Measurements from ENCODE around the gene CHMP3. TPM values are rescaled to one million over a fixed set of nuclear protein-coding genes. Genes with fewer than 3 reads are reported as not detected.
"Not testable (repeated sequence)": the region's sequence is repeated elsewhere in the genome, so short reads cannot be mapped to it uniquely, and the experiment has no call there.

CHMP3 gene
- total RNA-seq, 1 donor from 2014 or later: 50.1 TPM

DNA sequence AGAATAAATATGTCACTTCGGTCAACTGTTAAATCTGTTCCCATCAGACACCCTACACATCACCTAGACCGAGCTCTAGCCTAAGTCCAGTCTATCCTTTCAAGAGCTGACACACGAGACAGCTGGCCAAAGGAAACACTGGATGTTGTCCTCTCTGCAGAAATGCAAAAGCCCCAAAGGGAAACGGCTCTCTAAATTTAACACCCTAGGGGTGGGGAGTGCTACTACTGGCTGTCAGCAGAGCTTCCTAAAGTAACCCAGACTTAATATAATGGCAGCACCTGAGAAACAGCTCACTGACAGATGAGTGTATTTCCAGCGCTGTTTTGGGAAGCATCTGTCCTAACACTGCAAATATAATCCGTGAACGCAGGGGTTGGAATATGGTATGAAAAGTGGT is 55.6 kb downstream of the CHMP3 start:
- no peak for DNase-seq

DNA sequence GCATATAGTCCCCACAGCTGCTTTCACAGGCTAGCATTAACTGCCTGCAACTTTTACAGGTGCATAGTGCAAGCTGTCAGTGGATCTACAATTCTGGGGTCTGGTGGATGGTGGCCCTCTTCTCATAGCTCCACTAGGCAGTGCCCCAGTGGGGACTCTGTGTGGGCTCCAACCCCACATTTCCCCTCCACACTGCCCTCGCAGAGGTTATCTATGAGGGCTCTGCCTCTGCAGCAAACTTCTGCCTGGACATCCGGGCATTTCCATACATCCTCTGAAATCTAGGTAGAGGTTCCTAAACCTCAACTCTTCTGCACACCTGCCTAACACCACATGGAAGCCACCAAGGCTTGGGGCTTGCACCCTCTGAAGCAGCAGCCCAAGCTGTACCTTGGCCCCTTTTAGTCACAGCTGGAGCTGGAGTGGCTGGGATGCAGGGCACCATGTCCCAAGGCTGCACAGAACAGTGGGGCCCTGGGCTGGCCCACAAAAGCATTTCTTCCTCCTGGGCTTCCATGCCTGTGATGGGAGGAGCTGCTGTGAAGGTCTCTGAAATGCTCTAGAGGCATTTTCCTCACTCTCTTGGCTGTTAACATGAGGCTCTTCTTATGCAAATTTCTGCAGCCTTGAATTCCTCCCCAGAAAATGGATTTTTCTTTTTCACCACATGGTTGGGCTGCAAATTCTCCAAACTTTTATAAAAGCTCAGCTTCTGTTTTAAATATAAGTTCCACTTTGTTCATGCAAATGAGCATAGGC is 62.7 kb downstream of the CHMP3 start:
- DNase-seq: no peak

DNA sequence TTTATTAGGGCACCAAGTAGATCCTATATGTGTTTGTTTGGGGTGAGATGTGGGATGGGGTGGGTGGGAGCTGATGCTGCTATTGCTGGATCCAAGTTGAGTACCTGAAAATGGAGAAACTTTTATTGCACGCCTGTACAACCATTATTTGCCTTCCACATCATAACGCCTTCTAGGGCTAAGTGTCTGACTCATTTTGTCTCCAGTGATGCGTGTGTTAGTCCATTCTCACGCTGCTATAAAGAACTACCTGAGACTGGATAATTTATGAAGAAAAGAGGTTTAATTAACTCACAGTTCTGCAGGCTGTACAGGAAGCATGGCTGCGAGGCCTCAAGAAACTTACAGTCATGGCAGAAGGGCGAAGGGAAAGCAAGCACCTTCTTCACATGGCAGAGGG is 63.9 kb downstream of the CHMP3 start:
- DNase-seq: no peak

DNA sequence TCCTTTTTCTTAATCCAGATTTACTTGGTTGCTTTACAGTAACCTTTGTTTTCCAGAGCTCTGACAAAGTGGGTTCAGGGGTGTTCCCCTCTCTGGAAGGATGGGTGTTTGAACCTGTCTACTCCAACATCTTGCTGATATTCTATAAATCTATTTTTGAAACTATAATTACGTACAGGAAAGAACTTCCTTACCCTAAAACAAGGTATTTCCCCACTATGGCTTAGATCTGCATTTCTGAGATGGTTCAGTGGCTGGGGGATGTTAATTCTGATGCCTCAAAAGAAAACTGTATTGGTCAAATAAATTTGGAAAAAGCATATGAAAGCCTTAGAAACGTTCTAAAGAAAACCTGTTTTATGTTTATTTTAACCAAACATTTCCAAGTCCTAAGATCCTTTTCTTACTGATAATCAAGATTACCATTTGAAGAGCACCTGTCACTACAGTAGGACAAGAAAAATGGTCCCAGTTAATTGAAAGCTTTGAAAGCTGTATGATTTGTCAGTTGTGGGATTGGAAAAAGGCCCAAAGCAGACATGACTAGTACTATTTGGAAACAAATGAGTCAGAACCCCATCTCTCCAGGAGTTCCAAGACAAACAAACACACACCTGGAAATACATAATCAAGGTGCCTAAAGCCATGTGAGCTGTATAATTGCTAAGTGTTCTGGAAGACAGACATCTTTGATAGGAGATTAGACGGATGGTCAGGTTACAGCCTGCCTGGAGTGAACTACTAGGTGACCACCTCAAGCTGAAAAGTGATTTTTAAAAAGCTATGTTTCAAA is 64.6 kb downstream of the CHMP3 start:
- no peak for DNase-seq

DNA sequence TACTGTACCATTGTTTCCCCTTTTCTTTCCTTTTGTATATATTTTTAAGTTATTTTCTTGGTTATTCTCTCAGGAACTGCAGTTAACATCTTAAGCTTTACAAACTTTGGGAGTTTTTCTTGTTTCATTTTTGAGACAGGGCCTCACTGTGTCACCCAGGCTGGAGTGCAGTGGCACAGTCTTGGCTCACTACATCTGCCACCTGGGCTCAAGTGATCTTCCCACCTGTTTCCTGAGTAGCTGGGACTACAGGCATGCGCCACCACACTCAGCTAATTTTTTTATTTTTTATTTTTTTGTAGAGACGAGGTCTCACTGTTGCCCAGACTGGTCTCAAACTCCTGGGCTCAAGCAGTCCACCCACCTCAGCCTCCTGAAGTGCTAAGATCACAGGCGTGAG is 66.9 kb downstream of the CHMP3 start:
- DNase-seq: not testable (repeated sequence)

DNA sequence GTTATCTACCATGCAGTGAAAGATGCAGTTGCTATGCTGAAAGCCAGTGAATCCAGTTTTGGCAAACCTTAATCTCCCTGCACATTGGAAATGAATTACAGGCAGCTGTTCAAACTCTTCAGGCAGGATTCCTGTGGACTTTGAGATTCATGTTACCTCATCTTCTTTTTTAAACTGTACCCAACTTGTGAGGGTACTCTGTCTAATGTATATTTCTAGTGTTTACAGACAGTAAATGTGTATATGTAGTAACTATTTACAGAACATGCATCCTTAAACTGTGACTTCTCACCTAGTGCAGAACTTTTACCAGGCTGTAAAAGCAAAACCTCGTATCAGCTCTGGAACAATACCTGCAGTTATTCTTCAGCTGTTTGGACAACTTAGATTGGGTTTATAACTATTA is 71.2 kb downstream of the CHMP3 start:
- no peak for DNase-seq

DNA sequence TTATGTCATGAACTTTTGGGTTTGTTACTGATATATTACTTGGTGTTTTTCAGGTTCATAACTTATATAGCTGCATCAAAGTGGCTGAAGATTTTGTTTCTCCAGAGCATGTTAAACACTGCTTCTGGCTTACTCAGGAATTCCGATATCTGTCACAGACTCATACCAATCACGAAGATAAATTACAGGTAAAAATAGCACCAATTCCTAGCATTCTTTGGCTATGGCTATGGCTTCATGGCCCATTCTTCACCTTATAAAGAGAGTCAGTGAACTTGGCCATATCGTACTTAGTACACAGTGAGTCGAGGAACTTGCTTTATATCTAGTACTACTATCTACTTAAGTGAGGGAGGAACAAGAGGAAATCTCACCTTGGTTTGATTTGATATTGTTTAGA is 72.2 kb downstream of the CHMP3 start:
- DNase-seq: no peak

DNA sequence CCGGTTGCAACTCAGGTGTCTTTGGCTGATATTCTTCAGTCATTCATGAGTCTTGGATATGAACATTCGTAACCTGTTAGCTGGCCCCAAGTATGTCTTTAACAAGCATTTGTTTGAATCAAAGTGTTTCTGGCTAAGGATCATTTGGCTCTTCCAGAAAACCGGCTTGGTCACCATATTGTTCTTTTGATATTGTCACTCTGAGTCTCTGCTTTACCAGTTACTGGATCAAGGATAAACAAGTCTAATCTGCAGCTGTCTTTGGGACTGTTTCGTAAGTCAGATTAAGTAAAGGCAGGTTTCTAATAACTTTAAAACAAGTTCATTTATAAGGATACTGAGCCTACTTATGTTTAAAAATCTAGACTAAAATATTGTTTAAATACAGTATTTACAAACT is 73.0 kb downstream of the CHMP3 start:
- DNase-seq: no peak

DNA sequence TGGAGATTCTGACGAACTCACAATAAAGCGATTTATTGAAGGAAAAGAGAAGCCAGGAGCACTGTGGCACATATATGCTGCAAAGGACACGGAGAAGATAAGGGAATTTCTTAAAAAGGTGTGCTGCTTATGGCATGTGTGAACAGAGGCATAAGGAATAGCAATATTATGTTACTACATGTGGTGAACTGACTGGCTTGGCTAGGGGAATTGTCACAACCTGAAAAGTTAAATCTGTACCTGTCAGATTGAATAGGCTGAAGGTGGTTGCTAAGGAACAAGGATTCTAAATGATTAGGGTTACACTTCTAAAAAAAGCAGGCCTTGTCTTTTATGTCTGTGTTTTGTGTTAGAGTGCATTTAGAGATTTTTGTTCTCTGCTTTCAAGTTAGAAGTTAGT is 73.7 kb downstream of the CHMP3 start:
- DNase-seq: no peak

DNA sequence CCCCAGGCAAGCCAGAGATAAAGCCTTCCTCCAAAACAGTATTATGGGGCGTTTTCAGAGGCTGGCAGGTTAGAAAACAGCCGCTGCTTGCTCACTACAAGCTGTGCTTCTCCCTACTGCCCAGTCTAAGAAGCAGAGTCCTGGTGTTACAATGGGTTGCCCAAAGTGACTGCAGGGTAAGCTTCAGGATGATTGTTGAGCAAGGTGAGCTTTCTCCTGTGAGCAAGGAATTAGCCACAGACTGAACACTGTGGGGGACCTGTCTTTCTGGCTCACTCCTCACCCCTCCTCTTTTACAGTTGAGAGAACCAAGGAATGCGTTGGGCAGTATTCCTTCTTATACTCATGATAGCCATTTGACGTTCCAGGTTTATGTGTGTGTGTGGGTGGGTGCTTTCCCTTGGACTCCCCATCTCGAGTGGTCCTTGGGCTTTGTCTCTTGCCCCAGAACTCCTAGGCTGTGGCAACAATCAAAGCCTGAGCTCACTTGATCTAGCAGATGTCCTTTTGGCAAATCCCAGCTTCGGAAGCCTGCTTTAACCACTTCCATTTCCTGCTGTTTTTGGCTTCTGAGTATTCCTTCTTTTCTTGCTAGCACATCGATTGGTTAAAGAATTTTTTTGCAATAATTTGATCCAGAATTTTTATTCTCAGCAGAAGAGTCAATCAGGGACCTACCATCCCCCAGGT is 74.5 kb downstream of the CHMP3 start:
- DNase-seq: no peak

DNA sequence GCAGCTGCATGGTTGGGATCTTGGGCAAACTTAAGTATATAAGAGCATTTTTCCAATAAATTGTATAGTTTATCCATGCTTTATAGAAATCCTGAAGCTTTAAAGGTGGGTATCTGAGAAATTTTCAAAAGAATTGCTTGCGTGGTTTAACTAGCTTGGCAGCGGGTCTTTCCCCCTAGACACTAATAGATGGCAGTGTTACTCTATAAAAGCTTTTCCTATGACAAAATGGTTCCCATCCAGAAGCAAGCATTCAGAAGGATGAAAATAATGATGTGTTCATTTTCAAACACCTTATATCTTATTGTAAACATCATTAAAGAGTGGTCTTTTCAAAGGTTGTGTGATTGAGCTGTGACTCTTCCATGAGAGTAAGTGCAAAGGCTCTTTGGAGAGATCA is 76.2 kb downstream of the CHMP3 start:
- DNase-seq: no peak

DNA sequence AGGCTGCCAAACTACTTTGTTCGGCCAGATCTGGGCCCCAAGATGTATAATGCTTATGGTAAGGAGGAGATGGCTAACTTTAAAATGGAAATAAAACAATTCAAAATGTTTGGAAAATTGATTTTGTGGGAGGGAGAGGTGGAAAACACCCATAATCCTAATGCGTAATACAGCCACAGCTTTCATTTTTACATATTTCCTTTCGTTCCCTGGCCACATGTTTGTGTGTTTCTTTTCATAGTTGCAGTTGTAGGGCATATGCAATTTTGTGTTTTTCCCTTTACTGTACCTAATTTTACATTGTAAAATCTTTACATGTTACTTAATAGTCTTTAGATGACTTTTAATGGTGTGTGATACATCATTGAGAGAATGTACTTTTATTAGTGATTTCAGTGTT is 77.4 kb downstream of the CHMP3 start:
- no peak for DNase-seq

DNA sequence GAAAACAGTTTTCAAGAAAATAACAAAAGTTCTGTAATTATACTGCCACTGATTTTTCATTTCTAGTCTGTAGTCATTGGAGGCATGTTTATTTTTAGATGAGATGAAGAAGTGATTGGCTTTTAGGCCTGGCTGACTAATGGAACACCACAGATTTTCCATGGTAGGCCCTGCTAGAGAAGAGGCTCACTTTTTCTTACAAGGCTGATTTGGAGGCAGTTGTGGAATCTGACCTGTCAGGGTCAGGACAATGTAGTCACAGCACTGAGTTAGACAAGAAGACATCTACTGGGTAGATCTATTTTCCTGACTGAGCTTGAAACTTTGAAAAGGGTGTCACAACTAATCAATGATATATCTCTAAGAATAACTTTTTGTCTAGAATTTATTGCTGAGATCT is 78.1 kb downstream of the CHMP3 start:
- no peak for DNase-seq

DNA sequence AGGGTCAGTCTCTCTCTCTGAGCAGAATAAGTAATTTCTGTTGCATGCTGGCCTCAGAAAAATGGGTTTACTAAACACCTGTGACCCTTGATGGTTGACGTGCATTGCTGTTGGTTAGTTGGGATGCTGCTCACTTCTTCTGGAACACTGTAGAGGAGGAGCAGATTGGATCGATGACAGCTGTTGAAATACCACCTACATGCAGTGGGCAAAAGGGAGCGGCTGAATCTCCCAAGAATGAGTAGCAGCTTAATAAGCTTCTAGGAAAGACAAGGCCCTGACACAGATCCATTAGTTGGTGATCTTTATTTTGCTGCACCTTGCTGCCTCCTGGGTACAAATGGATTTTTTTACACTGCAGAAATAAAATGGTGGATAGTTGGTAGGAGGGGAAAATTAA is 78.9 kb downstream of the CHMP3 start:
- no peak for DNase-seq

DNA sequence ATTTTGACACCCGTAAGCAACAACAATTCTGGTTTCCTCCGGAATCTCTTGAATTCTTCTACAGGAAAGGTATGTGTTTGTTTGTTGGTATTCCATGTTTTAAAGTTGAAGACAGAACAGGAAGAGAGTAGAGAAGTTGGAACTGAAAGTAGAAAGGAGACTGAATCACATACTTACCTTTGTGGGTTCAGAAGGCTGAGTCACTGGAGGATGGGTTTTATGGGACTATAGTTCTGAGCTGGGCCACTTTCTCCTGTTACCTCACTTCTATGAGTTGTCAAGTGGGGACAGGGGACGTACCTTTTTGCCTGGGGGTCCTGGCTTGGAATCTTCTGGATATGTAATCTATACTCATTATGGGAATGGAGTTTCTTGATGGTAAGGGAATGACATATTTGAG is 81.2 kb downstream of the CHMP3 start:
- no peak for DNase-seq

DNA sequence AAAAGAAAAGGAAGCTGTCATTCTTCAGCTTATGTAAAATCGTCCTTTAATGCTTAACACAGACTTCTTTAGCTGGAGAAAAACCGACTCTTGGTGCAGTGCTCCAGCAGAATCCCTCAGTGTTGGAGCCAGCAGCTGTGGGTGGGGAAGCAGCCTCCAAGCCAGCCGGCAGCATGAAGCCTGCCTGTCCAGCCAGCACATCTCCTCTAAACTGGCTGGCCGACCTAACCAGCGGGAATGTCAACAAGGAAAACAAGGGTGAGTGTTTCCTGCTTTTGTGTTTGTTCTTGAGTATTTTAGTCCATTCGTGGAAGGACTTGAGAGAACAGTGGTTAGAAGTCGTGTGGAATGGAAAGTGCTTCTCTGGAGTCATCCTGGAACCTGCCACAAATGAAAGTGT is 83.1 kb downstream of the CHMP3 start:
- DNase-seq: peak; percentile 44

DNA sequence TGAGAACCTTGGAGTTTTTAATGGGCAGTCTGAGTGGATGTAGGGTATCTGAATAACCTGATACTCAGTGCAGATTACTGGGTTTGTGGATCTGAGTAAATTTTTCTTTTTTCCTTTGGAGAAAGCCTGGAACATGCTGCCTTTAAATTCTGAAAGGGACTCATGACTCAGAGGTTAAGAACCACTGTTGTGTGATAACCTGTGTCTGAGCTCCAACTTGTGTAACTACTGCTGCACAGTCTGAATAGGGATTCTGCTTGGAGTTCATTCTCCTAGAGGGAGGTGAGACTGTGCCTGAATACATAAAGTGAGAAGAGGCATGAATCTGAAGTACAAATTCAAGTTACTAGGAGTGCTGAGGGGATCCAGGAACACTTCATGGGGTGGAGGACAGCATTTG is 85.9 kb downstream of the CHMP3 start:
- DNase-seq: no peak

DNA sequence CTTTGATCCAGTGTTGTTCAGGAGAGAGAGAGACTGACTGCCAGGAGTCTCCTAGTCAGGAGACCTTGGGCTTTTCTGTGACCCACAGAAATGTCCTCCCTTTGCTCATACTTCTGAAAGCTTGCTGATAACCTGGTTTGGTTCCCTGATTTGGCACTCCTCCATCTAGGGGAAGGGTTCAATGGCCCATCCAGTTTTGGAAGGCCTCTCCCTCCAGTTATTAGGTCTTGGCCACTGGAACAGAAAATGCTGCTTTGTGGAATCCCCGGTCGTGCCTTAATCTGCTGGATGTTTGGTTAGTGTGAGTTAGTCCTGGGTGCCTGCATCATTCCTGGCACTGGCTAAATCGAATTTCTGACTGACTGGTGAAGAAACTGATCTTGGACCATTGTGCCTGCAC is 86.3 kb downstream of the CHMP3 start:
- no peak for DNase-seq

DNA sequence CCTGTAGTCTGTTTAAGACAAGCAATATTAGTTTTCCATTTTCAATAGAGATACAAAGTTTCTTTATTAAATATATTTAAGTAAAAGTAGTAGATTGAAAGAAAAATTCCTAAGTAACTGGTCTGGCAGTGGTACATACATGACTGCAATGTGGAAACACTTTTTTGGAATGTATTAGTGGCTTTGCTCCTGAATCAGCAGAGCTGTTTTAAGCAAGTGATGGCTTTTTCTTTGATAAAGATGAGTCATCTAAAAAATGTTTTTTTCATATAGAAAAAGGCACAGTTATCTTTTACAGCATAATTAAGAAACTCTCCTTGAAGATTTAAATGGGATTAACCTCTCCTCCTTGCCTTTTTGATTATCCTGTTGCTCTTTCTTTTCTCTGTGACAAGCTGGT is 87.2 kb downstream of the CHMP3 start:
- no peak for DNase-seq

DNA sequence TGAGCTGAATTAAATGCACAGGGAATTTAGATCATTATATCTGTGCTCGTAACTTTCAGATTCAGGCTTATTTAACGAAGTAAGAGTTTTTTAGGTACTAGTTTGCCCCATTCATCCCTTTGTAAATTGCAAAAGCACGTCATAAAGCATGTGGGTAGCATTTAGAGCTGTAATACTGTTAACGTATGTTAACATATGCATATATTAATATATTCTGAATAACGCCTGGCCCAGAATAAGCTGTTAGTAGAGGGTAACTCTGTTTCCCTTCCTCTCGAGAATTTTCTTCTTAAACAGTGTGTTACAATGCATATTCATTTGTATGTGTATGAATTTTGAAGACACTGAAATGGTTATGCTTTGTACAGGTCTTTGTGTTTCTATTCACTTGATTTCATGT is 91.6 kb downstream of the CHMP3 start:
- no peak for DNase-seq

DNA sequence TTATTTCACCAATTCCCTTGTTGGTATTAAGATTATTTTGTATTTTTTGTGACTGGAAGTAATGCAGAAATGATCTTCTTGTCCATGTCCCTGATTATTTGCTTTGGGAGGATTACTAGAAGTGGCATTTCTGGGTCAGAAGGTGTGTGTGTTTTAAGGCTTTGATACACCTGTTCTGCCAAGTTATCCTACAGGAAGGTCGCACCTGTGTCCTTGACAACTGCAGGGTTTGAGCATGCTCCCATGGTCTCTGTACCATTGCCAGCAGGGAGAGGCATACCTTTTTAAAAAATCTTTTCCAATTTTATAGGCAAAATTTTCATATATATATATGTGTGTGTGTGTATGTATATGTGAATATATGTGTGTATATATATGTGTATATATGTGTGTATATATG is 92.4 kb downstream of the CHMP3 start:
- no peak for DNase-seq

DNA sequence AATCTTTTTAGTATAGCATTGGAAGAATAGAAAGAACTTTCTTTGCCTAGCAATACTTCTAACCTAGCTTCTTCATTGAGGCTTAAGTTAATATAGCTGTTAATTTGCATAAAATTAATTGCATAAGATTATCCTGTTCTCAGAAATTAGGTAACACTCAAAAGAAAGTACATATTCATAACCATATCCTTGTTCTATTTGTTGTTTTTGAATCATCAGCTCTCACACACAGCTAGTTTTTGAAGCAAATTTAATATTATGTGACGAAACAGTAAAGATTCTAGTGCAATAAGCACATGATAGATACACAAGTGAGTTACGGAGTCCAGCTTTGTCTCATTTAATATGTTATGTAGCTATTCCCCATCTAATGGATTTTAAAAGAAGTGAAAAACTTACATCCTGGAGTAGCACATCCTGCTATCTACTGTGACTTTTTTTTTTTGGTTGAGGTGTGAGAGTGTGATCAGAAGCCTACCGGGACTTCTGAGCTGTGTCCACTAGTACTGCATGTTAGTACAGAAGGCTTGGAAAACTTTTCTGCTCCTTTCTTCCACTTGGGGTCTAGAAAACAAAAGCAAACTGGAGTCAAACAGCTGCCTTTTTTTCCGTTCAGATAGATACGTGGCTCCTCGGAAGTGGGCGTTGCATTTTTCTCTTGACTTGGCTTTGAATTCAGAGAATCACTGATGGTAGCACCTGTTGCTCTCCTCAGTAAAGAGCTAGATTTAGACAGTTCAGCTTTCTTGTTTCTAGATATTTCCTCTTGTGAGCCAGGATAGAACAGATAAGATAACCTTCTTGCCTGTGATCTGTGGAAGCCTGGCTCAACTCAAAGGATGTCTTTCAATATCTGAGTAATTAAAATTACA is 94.8 kb downstream of the CHMP3 start:
- DNase-seq: no peak

DNA sequence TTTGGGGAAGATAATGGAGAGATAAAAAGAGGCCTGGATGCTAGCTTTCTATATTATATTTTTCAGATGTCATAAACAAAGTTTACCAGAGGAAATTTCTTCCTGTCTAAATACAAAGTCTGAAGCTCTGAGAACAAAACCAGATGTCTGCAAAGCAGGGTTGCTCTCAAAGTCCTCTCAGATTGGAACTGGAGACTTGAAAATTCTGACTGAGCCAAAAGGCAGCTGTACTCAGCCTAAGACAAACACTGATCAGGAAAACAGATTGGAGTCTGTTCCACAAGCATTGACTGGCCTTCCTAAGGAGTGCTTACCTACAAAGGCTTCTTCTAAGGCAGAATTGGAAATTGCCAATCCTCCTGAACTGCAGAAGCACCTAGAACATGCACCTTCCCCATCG is 96.9 kb downstream of the CHMP3 start:
- no peak for DNase-seq
